GM21825 (cell line): ENCODE results near the gene R3HDM2.

Source experiments
- ATAC-seq: cut with Tn5 transposase; IDR thresholded peaks from one replicate; pipeline ENCODE4 v1.9.1; 2021; ENCODE audit warnings: mild to moderate bottlenecking, moderate library complexity; ENCODE audit not compliant: unreplicated experiment

R3HDM2 gene

GRCh38 chr12:57207731-57208630 is 222.9 kb downstream of the R3HDM2 start:
- ATAC-seq: no peak

DNA sequence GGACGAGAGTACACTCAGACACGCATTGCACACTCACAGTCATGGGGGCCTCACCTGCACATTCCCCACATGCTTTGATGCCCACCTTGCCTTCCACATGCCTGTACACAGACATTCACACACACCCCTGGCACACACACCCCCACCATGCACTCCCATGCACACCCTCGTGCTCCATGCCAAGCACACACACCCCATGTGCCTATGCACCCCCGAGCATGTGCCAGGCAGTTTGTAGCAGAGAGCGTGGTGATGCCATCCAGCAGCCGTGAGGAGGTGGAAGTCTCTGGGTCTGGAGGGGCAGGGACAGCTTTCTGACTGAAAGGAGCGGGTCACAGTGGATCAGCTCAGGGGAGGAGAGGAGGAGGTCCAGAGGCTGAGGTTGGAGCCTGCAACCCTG is 224.9 kb downstream of the R3HDM2 start:
- no peak for ATAC-seq

DNA sequence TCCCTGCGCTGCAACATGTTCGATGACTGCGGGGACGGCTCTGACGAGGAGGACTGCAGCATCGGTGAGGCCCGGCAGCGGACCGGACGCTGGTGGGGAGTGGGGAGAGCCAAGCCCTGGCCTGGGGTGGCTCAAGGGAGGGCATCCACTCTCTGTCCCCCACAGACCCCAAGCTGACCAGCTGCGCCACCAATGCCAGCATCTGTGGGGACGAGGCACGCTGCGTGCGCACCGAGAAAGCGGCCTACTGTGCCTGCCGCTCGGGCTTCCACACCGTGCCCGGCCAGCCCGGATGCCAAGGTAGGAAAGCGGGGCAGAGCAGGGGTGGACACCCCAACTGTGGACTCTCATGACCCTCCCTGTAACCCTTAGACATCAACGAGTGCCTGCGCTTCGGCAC is 225.7 kb downstream of the R3HDM2 start:
- no peak for ATAC-seq

GRCh38 chr12:57204454-57204853 is 226.4 kb downstream of the R3HDM2 start:
- no peak for ATAC-seq

DNA sequence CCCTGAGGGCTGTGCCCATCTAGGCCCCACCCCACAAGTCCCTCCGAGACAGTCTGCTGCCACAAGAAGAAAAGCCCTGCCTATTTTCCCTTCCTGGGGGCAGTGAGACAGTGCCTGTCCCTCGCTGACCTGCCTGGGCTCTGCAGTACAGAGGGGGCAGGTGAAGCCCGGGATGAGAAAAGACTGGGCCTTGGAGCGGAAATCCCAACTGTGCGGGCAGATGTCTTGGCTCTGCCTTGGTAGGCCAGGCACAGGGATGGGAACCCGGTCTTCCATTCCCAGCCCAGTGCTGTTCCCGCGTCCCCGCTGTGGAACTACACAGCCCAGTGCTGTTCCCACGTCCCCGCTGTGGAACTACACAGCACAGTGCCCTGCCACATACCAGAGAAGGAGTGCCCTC is 227.1 kb downstream of the R3HDM2 start:
- ATAC-seq: no peak
